ENCODE data around the gene ST6GAL1.

ST6GAL1 gene

GRCh38 chr3:187080799-187081450 is 150.6 kb downstream of the ST6GAL1 start:
- no peak for DNase-seq (ENCODE audit: low spot score)

GRCh38 chr3:187082758-187083375 is 152.5 kb downstream of the ST6GAL1 start:
- no peak for DNase-seq (ENCODE audit: low spot score)

- DNase-seq (ENCODE audit: low spot score): peak; percentile 42
Measured at GRCh38 chr3:187084126-187084525, 153.8 kb downstream of the ST6GAL1 start.

DNA sequence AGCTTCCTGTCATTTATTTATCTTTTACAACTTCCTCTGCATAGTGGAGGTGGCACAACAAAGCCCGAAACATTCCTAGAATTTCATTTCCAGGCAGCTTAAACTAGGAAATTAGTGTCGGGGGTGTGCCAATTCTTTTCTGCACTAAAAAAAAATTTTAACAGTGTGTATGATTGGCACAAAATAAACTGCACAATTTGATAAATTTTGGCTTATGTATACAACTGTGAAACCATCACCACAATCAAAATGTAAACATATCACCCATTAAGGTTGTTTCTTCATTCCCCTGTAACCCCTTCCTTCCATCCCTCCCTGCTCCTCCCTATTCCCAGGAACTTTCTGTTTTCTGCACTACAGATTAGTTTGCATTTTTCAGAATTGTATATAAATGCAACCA is 154.3 kb downstream of the ST6GAL1 start:
- no peak for DNase-seq (ENCODE audit: low spot score)

GRCh38 chr3:187085021-187085666 is 154.8 kb downstream of the ST6GAL1 start:
- DNase-seq (ENCODE audit: low spot score): no peak

- no peak for DNase-seq (ENCODE audit: low spot score)
Measured at GRCh38 chr3:187085933-187086332, 155.6 kb downstream of the ST6GAL1 start.

DNA sequence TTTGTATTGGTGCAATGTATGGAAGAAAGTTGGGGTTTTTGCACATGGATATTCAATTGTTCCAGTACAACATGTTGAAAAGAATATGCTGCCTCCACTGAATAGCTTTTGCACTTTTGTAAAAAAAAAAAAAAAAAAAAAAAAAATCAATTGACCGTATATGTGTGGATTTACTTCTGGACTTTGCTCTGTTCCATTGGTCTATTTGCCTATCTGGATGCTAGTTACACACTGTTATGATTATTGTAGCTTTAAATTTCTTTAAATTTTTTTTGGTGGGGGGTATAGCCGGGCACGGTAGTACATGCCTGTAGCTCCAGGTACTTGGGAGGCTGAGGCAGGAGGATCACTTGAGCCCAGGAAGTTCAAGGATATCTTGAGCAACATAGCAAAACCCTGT is 156.5 kb downstream of the ST6GAL1 start:
- DNase-seq (ENCODE audit: low spot score): no peak

GRCh38 chr3:187088701-187089100 is 158.4 kb downstream of the ST6GAL1 start:
- DNase-seq (ENCODE audit: low spot score): no peak

DNA sequence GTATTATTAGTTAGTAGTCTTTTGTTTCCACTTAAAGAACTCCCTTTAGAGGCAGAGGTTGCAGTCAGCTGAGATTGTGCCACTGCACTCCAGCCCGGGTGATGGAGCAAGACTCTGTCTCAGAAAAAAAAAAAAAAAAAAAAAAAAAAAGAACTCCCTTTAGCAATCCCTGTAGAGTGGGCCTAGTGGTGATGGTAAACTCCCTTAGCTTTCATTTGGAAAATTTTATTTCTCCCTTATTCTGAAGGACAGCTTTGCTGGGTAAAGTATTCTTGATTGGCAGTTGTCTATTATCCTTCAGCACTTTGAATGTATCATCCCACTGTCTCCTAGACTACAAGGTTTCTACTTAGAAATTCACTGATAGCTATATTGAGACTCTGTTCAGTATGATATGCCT is 163.0 kb downstream of the ST6GAL1 start:
- DNase-seq (ENCODE audit: low spot score): no peak

DNA sequence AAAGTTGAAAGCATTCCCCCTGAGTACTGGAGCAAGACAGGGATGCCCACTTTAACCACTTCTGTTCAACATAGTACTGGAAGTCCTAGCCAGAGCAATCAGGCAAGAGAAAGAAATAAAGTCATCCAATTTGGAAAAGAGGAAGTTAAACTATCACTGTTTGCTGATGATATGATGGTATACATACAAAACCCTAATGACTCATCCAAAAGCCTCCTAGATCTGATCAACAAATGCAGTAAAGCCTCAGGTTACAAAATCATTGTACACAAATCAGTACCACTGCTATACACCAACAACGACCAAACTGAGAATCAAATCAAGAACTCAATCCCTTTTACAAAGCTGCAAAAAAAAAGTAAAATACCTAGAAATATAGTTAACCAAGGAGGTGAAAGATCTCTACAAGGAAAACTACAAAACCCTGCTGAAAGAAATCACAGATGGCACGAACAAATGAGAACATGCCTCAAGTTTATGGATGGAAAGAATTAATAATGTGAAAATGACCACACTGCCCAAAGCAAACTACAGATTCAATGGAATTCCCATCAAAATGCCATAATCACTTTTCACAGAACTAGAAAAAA is 168.7 kb downstream of the ST6GAL1 start:
- no peak for DNase-seq (ENCODE audit: low spot score)

GRCh38 chr3:187101184-187102072 is 171.1 kb downstream of the ST6GAL1 start:
- peak; percentile 60 for DNase-seq (ENCODE audit: low spot score)

DNA sequence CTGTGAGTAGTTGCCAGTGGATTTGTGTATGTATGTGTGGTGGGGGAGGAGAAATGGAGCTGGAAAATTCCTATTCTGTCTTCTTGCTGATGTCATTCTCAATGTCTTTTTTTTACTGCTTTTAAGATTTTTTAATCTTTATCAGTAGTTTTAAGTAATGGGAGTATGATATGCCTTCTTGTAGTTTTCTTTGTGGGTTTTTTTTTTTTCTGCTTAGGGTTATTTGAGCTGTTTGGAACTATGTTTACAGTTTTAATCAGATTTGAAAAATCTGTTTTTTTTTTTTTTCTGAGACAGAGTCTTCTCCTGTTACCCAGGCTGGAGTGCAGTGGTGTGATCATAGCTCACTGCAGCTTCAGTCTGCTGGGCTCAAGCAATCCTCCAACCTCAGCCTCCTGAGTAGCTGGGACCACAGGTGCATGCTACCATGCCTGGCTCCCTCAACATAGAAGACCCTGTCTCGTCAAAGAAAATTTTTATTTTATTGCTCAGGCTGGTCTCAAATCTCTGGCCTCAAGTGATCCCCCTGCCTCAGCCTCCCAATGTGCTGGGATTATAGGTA is 171.8 kb downstream of the ST6GAL1 start:
- no peak for DNase-seq (ENCODE audit: low spot score)

DNA sequence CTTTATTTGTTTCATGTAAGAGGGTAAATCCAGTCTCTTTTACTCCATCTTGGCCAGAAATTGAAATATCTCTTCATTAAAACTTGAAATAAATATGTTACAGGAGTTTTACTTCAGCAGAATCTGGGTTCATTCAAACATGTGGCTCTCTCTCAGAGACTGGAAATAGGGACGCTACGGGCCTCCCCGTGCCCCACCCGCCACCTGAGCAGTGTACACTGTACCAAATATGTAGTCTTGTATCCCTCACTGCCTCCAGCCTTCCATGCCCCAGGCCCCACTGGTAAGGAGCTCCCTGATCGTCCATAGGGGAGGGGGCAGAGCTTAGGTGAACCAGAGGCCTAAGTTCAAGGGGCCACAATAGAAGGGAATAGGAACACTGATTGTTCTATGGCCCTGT is 172.9 kb downstream of the ST6GAL1 start:
- no peak for DNase-seq (ENCODE audit: low spot score)

- no peak for DNase-seq (ENCODE audit: low spot score)
Measured at GRCh38 chr3:187104342-187104741, 174.0 kb downstream of the ST6GAL1 start.

GRCh38 chr3:187104933-187105332 is 174.6 kb downstream of the ST6GAL1 start:
- no peak for DNase-seq (ENCODE audit: low spot score)

GRCh38 chr3:187105700-187106099 is 175.4 kb downstream of the ST6GAL1 start:
- no peak for DNase-seq (ENCODE audit: low spot score)

DNA sequence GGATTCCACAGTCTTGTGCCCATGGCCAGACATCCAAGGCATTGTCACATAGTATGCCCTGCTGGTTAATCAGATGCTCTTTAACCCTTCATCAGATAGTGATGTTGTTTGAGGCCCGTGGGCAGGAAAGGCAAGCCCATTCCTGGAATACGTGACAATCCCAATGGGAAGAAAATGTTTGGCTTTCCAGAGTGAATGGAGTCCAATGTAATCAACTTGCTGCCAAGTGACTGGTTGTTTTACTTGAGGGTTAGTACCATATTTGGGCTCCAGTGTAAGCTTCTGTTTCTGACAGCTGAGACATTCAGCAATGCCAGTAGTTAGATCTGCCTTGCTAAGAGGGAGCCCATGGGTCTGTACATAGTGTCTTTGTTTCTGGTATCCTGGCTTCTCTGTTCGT is 177.7 kb downstream of the ST6GAL1 start:
- no peak for DNase-seq (ENCODE audit: low spot score)

DNA sequence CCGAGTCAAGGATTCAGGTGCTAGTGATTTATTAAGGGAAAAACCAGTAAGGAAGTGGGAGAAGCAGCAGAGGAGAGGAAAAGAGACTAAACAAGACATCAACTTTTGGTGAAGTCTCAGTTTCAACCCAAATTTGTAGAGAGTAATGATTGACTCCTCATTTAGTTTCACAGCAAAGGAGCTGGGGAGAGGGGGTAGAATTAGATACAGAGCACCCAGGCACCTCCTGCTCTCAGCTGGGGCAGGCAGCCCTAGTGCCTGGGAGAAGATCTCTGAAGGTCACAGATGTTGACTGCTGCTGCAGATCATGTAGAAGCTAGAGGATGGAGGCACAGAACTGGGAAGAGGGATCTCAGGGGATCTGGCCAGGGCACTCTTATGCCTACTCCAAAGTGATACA is 179.8 kb downstream of the ST6GAL1 start:
- DNase-seq (ENCODE audit: low spot score): no peak

DNA sequence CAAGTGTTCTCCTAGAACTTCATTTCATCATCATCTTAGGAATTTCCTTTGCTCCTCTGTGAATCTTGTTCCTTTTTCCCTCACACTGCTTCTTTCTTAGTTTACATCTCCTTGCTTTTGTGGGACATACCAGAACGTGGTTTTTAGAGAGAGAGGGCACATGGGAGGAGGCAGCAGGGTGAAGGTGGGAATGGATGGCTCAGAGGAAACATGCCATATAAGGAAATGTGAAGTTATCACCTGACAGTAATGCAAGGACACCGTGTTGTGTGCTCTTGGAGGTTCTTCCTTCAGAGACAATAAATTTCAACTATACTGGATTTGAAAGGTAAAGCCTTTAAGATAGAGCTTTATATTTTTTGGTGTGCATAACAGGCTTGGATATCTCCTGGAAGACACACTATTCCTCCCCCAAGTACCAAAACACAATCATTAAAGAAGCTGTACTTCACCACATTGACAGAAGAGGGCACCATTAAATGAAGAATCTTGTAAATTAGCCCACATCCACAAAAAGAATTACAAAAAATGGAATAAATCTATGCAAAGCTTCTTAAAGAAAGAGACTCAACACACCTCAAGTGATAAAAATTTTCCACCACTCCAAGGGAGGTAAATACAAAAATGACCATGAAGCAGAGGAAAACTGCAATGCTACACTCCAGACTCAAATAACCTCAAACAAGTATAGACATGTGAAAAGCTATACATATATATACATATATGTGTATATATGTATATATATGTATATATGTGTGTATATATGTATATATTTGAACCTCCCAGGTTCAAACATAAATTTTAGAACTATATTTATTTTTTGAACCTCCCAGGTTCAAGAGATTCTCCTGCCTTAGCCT is 182.8 kb downstream of the ST6GAL1 start:
- peak; percentile 13 for DNase-seq (ENCODE audit: low spot score)

DNA sequence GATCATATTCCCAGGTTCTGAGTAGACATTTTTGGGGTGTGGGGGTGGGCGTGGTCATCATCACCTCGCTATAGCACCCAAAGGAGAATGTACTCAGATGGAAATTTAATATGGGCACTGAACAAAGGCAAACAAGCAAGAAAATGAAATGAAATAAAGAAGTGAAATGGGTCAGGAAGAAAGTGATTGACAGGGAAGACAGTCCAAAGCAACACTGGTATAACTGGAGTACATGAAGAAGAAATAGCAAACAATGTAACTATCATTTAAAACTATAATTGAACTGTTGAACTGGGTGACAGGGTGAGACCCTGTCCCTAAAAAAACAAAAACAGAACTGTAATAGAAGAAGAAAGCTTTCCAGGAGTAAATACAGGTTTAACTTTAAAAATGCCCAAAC is 184.2 kb downstream of the ST6GAL1 start:
- DNase-seq (ENCODE audit: low spot score): no peak

DNA sequence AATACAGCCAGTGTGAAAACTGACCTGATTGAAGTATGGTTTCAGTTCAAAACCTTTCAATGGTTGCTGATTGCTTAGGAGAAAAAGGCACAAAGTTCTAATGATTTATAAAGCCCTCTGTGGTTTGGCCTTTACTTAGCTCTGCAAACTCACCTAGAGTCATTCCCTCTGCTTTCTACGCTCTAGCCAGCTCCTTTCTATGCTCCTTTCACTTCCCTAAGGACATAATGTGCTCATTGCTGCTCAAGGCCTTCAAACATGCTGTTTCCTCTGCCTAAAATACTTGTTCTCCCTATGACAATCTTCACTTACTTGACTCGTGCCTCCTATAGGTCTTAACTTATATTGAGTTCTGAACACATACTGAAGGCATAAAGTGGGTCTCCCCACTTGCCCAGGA is 190.0 kb downstream of the ST6GAL1 start:
- DNase-seq (ENCODE audit: low spot score): no peak
